PC-3 (cell line): ENCODE data around the gene EIF3I. TPM values are rescaled to one million over a fixed set of nuclear protein-coding genes. Genes with fewer than 3 reads are reported as not detected.

Source experiments
- ATAC-seq: fragments of 200-7000 bp; cut with Tn5 transposase; 2 replicates; pipeline ENCODE4 v1.9.1; 2020; ENCODE audit warnings: mild to moderate bottlenecking, moderate library complexity
- BruUV-seq: library from RNA; stranded (reverse); fragments of 400-500 nt; replicated peaks from 2 replicates; lab custom pipeline; 2021; lab: Mats Ljungman, UMichigan
- CTCF ChIA-PET: fragments of 300-600 bp; sonication (Branson Sonifier 250); formaldehyde crosslinking; loops from one replicate; lab custom pipeline; 2022; ENCODE audit warnings: antibody characterized with exemption; lab: Charles Lee
- POLR2A ChIA-PET: fragments of 300-600 bp; sonication (Branson Sonifier 250); formaldehyde crosslinking; loops from one replicate; lab custom pipeline; 2022; ENCODE audit warnings: antibody characterized with exemption; ENCODE audit not compliant: unreplicated experiment; lab: Charles Lee
- DNase-seq: peaks from one replicate; pipeline ENCODE4 v3.0.0-alpha.2; 2015
- H2AFZ ChIP-seq: fragments of 300-600 bp; sonication (generic); 2 replicates; pipeline ENCODE4 v1.6.0; 2016; ENCODE audit warnings: antibody characterized with exemption, low read length
- H3F3A ChIP-seq: fragments of 300-600 bp; sonication (generic); one replicate; pipeline ENCODE4 v1.6.0; 2017; ENCODE audit warnings: antibody characterized with exemption, low read length, control low read depth, mild to moderate bottlenecking; ENCODE audit not compliant: unreplicated experiment
- H3K27ac ChIP-seq: fragments of 300-600 bp; sonication (generic); 2 replicates; pipeline ENCODE4 v1.5.1; 2016; ENCODE audit warnings: mild to moderate bottlenecking, low read length
- H3K27me3 ChIP-seq: fragments of 300-600 bp; sonication (generic); 2 replicates; pipeline ENCODE4 v1.6.1; 2016; ENCODE audit warnings: low read length, mixed read lengths
- H3K36me3 ChIP-seq: fragments of 300-600 bp; sonication (generic); 2 replicates; pipeline ENCODE4 v1.6.1; 2016; ENCODE audit warnings: low read depth, mixed run types, low read length, mixed read lengths
- H3K4me1 ChIP-seq: fragments of 300-600 bp; sonication (generic); 2 replicates; pipeline ENCODE4 v1.5.1; 2016; ENCODE audit warnings: low read length; ENCODE audit not compliant: insufficient read depth
- H3K4me2 ChIP-seq: fragments of 300-600 bp; sonication (generic); 2 replicates; pipeline ENCODE4 v1.6.0; 2016; ENCODE audit warnings: low read length
- H3K4me3 ChIP-seq: fragments of 300-600 bp; sonication (generic); 2 replicates; pipeline ENCODE4 v1.5.1; 2016; ENCODE audit warnings: mild to moderate bottlenecking, low read length, mixed read lengths
- H3K79me2 ChIP-seq: fragments of 300-600 bp; sonication (generic); 2 replicates; pipeline ENCODE4 v1.6.1; 2017; ENCODE audit warnings: low read length, mixed read lengths
- H3K9ac ChIP-seq: fragments of 300-600 bp; sonication (generic); 2 replicates; pipeline ENCODE4 v1.6.0; 2016; ENCODE audit warnings: mild to moderate bottlenecking, low read length
- H3K9me2 ChIP-seq: fragments of 300-600 bp; sonication (generic); replicated peaks from 2 replicates; pipeline ENCODE4 v1.6.1; 2016; ENCODE audit warnings: mixed run types, low read length, mixed read lengths
- H3K9me3 ChIP-seq: fragments of 300-600 bp; sonication (generic); 2 replicates; pipeline ENCODE4 v1.6.1; 2016; ENCODE audit warnings: low read length, mixed read lengths
- H4K20me1 ChIP-seq: fragments of 300-600 bp; sonication (generic); 2 replicates; pipeline ENCODE4 v1.6.1; 2016; ENCODE audit warnings: low read length, mixed read lengths
- CTCF ChIP-seq: fragments of 300-600 bp; sonication (generic); conservative IDR thresholded peaks from 2 replicates; pipeline ENCODE4 v1.5.1; 2017; ENCODE audit warnings: antibody characterized with exemption, low read depth, mild to moderate bottlenecking, low read length
- EZH2 ChIP-seq: fragments of 300-600 bp; sonication (generic); IDR thresholded peaks from one replicate; pipeline ENCODE4 v1.6.1; 2017; ENCODE audit warnings: antibody characterized with exemption, mild to moderate bottlenecking, low read length; ENCODE audit not compliant: unreplicated experiment
- EZH2phosphoT487 ChIP-seq: fragments of 300-600 bp; sonication (generic); IDR thresholded peaks from 2 replicates; pipeline ENCODE4 v1.6.1; 2018; ENCODE audit warnings: mild to moderate bottlenecking, antibody characterized with exemption, low read length, borderline replicate concordance
- intact Hi-C: fragments of 100-400 bp; cut with micrococcal nuclease; formaldehyde crosslinking; loops from 2 replicates; pipeline ENCODE4 v1.9.0; 2023
- total RNA-seq: library from RNA; depleted of rRNA; stranded (reverse); fragments of >200 nt; gene quantifications from 2 replicates; pipeline ENCODE4 v1.2.3, GENCODE V29; 2014

EIF3I gene
- total RNA-seq, 1 experiment from 2014 or later, result 442 TPM

GRCh38 chr1:32208891-32209328 lies 13.3 kb upstream of the EIF3I start, which contains the start of gene DCDC2B:
Gene DCDC2B (plus strand): TSS chr1:32209089. CDS start chr1:32209094, 5 bp downstream.
- H4K20me1 ChIP-seq, result no peaks in the 10 kb centered on the region
- no peaks in the 10 kb centered on the region for H3K27me3 ChIP-seq
- ChIA-PET POLR2A (no interaction called here), CTCF (no interaction called here)
- no peaks in the 10 kb centered on the region for H3K9me3 ChIP-seq
- peaks cover 19% of the 10 kb centered on the region; the same call in 1 of the 2 replicates for H3K4me1 ChIP-seq
- peaks cover 5% of the 10 kb centered on the region; the same call in 1 of the 2 replicates for H3K36me3 ChIP-seq
- BruUV-seq, result no TSS peak
- H3F3A ChIP-seq, result no peaks in the 10 kb centered on the region
- H2AFZ ChIP-seq, result no peak within 1 kb of the TSS
- H3K9me2 ChIP-seq, result no peaks in the 10 kb centered on the region
- DNase-seq (peak; percentile 74), ATAC-seq (peak; percentile 9)
- H3K4me2 ChIP-seq, result no peak within 1 kb of the TSS
- intact Hi-C loops, result no loop called here
- H3K4me3 ChIP-seq, result no peak within 1 kb of the TSS
- H3K9ac ChIP-seq, result no peak within 1 kb of the TSS
- peaks cover 18% of the 10 kb centered on the region for H3K79me2 ChIP-seq
- TF ChIP-seq EZH2, result no peak
- no peak for TF ChIP-seq CTCF
- TF ChIP-seq EZH2phosphoT487, result no peak
- H3K27ac ChIP-seq, result no peak within 1 kb of the TSS

GRCh38 chr1:32215629-32216480 lies 6.4 kb upstream of the EIF3I start:
- intact Hi-C loops, result loop anchor here (5.0 kb wide), 4 partner anchors 76 to 196 kb away; partner anchors contain the start of gene HDAC1
- Histone ChIP-seq H3K79me2 (peaks cover 14% of the 10 kb centered on the region), H3K27me3 (no peaks in the 10 kb centered on the region), H3K9me3 (no peaks in the 10 kb centered on the region), H3K9ac (peak overlapping the region; percentile 59), H3K27ac (peak overlapping the region; percentile 94), H3K4me2 (peak overlapping the region; percentile 70), H2AFZ (0 out of 2 replicates have a peak overlapping the region, but pooled peaks have one; percentile 27), H3K4me1 (peaks cover 32% of the 10 kb centered on the region), H4K20me1 (no peaks in the 10 kb centered on the region), H3K36me3 (peaks cover 12% of the 10 kb centered on the region; the same call in 1 of the 2 replicates), H3F3A (peaks cover 6% of the 10 kb centered on the region), H3K9me2 (no peaks in the 10 kb centered on the region), H3K4me3 (peak overlapping the region; percentile 21; the same call in 1 of the 2 replicates)
- DNase-seq (peak; percentile 81), ATAC-seq (peak; percentile 84)
- TF ChIP-seq EZH2phosphoT487 (no peak), CTCF (peak; percentile 87)
- BruUV-seq, result no TSS peak
- ChIA-PET CTCF (interaction anchor here (0.5 to 2.3 kb wide), 10 partner anchors 25 to 179 kb away, joined by 3 to 17 read pairs (median 6); partner anchors contain the start of gene BSDC1), POLR2A (interaction anchor here (0.6 to 0.8 kb wide), 5 partner anchors 24 to 135 kb away, joined by 3 to 8 read pairs (median 4); no protein-coding TSS in a partner anchor)
